Kidney (tissue), 14 donors: Measurements from ENCODE around the gene TTC23. TPM values are rescaled to one million over a fixed set of nuclear protein-coding genes. Genes with fewer than 3 reads are reported as not detected.

ENCODE experiments used
- DNase-seq, 5 donors: peaks; one replicate each; pipeline ENCODE4 v3.0.0-alpha.2; 2013 to 2020
- FAIRE-seq: peaks from 2 replicates; lab custom pipeline; 2012; peaks lifted over from hg19 to GRCh38; lab: Jason Lieb, UNC
- H3K27ac ChIP-seq, 2 donors: one replicate each; pipeline ENCODE4 v1.7.0; 2013; ENCODE audit warnings: low read depth in 2 of 2, low read length in 2 of 2, inconsistent platforms in 1 of 2
- H3K27me3 ChIP-seq: one replicate; pipeline ENCODE4 v1.7.1; 2013; ENCODE audit warnings: low read length, inconsistent platforms; ENCODE audit not compliant: control insufficient read depth, insufficient read depth
- H3K36me3 ChIP-seq, 3 donors: one replicate each; pipeline versions ENCODE4 v1.7.0 to v1.7.1; 2013; ENCODE audit warnings: low read length in 3 of 3, control low read depth in 1 of 3, inconsistent platforms in 1 of 3; ENCODE audit not compliant: insufficient read depth in 3 of 3, control insufficient read depth in 2 of 3
- H3K4me1 ChIP-seq, 3 donors: one replicate each; pipeline versions ENCODE4 v1.7.0 to v1.7.1; 2013; ENCODE audit warnings: low read length in 3 of 3, inconsistent platforms in 1 of 3, low read depth in 1 of 3; ENCODE audit not compliant: control insufficient read depth in 2 of 3, insufficient read depth in 2 of 3
- H3K4me3 ChIP-seq, 3 donors: one replicate each; pipeline versions ENCODE4 v1.7.0 to v1.8.1; 2013; ENCODE audit warnings: low read length in 3 of 3, control low read depth in 1 of 3, inconsistent platforms in 1 of 3
- H3K9ac ChIP-seq, 3 donors: one replicate each; pipeline versions ENCODE4 v1.7.0 to v1.7.1; 2013; ENCODE audit warnings: low read length in 3 of 3, control low read depth in 1 of 3, inconsistent platforms in 1 of 3
- H3K9me3 ChIP-seq, 3 donors: one replicate each; pipeline versions ENCODE4 v1.7.0 to v1.7.1; 2013; ENCODE audit warnings: low read length in 3 of 3, control low read depth in 1 of 3, inconsistent platforms in 1 of 3; ENCODE audit not compliant: control insufficient read depth in 2 of 3, insufficient read depth in 1 of 3
- CTCF ChIP-seq: IDR thresholded peaks from 3 replicates; pipeline ENCODE4 v1.5.1; 2012; ENCODE audit warnings: mild to moderate bottlenecking, moderate library complexity, borderline replicate concordance; ENCODE audit not compliant: insufficient read depth; ENCODE audit errors: extremely low read depth
- intact Hi-C: fragments of 100-400 bp; cut with DNase I; formaldehyde crosslinking; loops from one replicate; pipeline ENCODE4 v1.11.1; 2022
- polyA plus RNA-seq: library from polyadenylated mRNA; stranded (reverse); fragments of 350-450 nt; fragmentation: Illumina TruSeq; extraction: RNeasy Lipid Tissue Mini Kit (QIAGEN cat#74804); gene quantifications from one replicate; pipeline ENCODE4 v1.2.3, GENCODE V29; 2014; ENCODE audit warnings: low read depth, low replicate concordance; ENCODE audit not compliant: insufficient read depth
- total RNA-seq: library from RNA; stranded (reverse); fragmentation: NEBNext Ultra II Directional; extraction: Animal tissue kit (Norgen Biotek cat#: 25700); gene quantifications from one replicate; pipeline ENCODE4 v1.2.1, GENCODE V29; 2021
- donor health status: control.
- donor health status: control.
- donor health status: control.
- donor health status: control.
- donor health status: control.
- donor health status: DM: yes; HTN: yes; CAD: no.
- donor health status: Normal renal cell carcinoma (clear cell type).

The TTC23 gene
- total and polyA plus RNA-seq, 2 donors from 2014 or later: 11.2 to 23.6 TPM

- no peak for FAIRE-seq
- H3K4me3 ChIP-seq: no peak overlapping the region
Measured at GRCh38 chr15:99095626-99096025, 153.8 kb downstream of the TTC23 start.

GRCh38 chr15:99092554-99093172 is 156.7 kb downstream of the TTC23 start:
- Histone ChIP-seq H3K9ac (no peak overlapping the region), H3K27me3 (no peaks in the 10 kb centered on the region), H3K27ac (no peak overlapping the region), H3K36me3 (no peaks in the 10 kb centered on the region), H3K4me1 (no peaks in the 10 kb centered on the region), H3K9me3 (no peaks in the 10 kb centered on the region), H3K4me3 (no peak overlapping the region)
- no peak for FAIRE-seq
- intact Hi-C loops: no loop called here
- DNase-seq: no peak
- TF ChIP-seq CTCF: no peak

More at GRCh38 chr15:99095626-99096025, 153.8 kb downstream of the TTC23 start:
- Histone ChIP-seq H3K36me3 (no peaks in the 10 kb centered on the region), H3K9ac (no peak overlapping the region), H3K4me1 (no peaks in the 10 kb centered on the region), H3K9me3 (no peaks in the 10 kb centered on the region), H3K27ac (no peak overlapping the region), H3K27me3 (peaks cover 3% of the 10 kb centered on the region)
- TF ChIP-seq CTCF: no peak
- no peak for DNase-seq
- intact Hi-C loops: no loop called here

GRCh38 chr15:99090938-99091337 is 158.4 kb downstream of the TTC23 start:
- DNase-seq (no peak), FAIRE-seq (no peak)
- no peak for TF ChIP-seq CTCF
- no peaks in the 10 kb centered on the region for H3K9me3 ChIP-seq
- intact Hi-C loops: no loop called here
- no peaks in the 10 kb centered on the region for H3K27me3 ChIP-seq
- no peaks in the 10 kb centered on the region for H3K36me3 ChIP-seq
- H3K4me3 ChIP-seq: no peak overlapping the region
- H3K27ac ChIP-seq: no peak overlapping the region
- no peaks in the 10 kb centered on the region for H3K4me1 ChIP-seq
- H3K9ac ChIP-seq: no peak overlapping the region
